DMS79 (cell line): ENCODE data around the gene PKHD1.
"Not testable (repeated sequence)": the region's sequence is repeated elsewhere in the genome, so short reads cannot be mapped to it uniquely, and the experiment has no call there.

Experiments
- DNase-seq: peaks from one replicate; lab custom pipeline; 2025; lab: John Stamatoyannopoulos, UW

PKHD1 gene

DNA sequence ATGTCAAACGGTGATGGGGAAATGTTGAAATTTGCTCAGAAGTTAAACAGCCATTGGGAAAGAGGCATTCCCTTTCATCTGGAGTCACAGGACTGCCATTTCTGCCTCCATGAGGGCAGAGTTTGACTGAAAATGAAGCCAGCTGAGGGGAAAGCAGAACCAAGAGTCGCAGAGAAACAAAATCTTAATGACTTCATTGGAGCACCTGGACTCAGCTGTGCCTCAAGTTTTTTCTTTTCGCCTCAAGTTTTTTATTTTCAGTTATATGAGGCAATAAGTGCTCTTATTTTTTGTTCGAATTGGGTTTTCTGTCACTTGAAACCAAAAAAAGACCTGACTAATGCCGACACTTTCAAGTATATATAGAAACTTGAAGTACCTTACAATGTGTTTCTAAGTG lies 161.3 kb downstream of the PKHD1 start:
- DNase-seq: no peak

- DNase-seq: not testable (repeated sequence)
These were observed 164.9 kb downstream of the PKHD1 start for GRCh38 chr6:51922479-51922878.

- DNase-seq: not testable (repeated sequence)
These were observed 169.1 kb downstream of the PKHD1 start for GRCh38 chr6:51918347-51918746.

DNA sequence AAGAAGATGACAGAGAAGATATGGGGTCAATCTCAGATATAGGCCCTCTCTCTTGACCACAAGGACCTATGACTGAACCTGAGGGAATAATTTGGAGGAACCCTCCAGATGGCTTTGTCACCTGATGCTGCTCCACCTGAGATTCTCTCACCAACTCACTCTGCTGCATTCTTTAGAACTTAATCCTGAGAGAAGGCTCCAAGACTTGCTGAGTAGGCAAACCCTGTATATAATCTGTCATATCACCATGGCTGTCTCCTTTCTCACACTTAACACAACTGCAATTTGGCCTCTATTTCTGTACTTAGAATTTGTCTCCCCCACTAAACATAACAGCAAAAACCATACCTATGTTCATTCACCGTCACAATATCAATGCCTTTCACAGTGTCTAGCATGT lies 172.3 kb downstream of the PKHD1 start:
- DNase-seq: no peak

DNA sequence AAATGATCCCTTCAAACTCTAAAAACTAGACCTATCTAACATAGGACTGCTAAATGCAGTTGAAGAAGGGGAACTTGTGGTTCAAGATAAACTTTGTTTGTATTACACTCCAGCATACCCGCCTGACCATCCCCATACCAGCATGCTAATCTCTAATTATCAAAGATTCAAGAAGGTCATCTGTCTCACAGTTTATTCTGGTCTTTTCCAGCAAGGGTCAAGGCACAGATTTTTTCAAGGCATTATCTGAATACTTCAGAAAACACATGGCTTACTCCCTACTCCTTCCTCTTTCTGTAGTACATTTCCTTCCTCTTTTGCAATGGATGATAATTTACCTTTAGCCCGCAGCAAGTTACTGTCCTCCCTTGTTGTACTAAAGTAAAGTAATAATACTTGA lies 174.1 kb downstream of the PKHD1 start:
- no peak for DNase-seq

GRCh38 chr6:51910851-51911250 lies 176.6 kb downstream of the PKHD1 start:
- no peak for DNase-seq

GRCh38 chr6:51908243-51908642 lies 179.2 kb downstream of the PKHD1 start:
- DNase-seq: no peak

- no peak for DNase-seq
These were observed 185.3 kb downstream of the PKHD1 start for GRCh38 chr6:51901766-51902764.

- no peak for DNase-seq
These were observed 194.0 kb downstream of the PKHD1 start for GRCh38 chr6:51893366-51893765.

GRCh38 chr6:51892750-51893149 lies 194.7 kb downstream of the PKHD1 start:
- DNase-seq: no peak

- no peak for DNase-seq
These were observed 195.1 kb downstream of the PKHD1 start for GRCh38 chr6:51892339-51892738.

- no peak for DNase-seq
These were observed 195.6 kb downstream of the PKHD1 start for GRCh38 chr6:51891784-51892183.

DNA sequence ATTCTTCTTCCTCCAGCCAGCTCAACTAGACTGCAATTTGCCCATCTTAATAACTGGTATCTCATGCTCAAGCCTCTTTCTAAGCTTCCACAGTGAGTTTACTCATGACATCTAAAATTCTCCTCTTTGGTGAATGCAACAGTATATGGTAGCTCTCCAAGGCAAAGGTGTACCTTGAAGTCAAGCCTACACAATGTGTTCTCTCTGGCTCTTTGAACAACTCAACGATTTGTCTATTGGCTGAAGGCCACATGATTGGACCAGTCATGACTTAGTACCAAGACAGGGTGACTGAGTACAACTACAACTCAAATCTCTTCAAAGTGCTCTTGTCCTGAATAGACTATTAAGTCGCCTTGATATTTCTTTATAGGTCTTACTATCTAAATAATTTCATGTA lies 199.6 kb downstream of the PKHD1 start:
- DNase-seq: no peak

DNA sequence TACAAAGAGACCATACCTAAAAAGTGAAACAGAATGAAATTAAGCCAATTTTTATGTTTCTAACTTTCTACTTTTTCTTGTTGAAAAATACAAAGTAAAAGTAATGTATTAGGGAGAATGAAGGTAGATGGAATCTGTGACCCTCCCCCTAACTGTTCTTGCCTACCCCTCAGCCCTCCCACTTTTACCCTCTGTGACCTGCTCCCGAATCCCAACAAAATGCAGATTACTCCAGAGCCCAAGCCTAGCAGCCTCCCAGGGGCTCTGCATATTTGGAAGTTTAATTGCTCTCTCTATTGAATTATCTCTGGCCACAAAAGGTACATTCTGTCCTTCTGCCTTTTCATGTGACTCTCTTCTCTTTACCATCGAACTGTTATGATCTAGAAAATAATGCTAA lies 201.5 kb downstream of the PKHD1 start:
- no peak for DNase-seq

DNA sequence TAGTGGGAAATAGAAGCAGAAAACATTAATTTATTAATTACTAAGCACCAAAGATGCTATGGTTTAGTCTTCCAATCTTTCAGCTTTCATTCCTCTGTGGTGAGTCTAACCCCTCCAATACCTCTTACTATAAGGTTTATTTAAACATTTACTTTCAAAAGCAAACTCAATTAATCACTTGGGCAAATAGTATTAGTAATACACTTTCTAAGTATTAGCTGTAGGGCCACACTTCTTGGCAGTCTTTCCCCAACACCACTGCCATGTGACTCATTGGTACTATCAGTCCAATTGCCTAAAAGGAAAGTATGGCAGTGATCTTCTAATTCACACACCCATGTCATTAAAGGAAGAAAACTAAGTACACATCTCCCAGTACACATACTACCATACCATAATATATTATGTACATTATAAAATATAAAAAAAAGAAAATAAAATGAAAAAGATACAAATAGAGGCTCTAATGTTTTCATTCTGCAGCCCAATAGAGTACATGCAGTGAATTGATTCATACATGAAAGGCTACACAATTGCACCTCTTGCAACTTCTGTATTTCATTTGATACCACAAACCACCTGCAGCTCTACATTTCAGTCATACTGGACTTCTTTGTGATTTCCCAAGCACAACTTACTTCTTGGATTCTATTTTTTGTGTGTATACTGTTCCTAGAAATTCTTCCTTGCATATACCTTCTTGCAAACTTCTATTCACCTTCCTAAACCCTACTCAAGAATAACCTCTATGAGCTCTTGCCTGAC lies 218.6 kb downstream of the PKHD1 start:
- no peak for DNase-seq

- DNase-seq: no peak
These were observed 220.5 kb downstream of the PKHD1 start for GRCh38 chr6:51866867-51867266.

DNA sequence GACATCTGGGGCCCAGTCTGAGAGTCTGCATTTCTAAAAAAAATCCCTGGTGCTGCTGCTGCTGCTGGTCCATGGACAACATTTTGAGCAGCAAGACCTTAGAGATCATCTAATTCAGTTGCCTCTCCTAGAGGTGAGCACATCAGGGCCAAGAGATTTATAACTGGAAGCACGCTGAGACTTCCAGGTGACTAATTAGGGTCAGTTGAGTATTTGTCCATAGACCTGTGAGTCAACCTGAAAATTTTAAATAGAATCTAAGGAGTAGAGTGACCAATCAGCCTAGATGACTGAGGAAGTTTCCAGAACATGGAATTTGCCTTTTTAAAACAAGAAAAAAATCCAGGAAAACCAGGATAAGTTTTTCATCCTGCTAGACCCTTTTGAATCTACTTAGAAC lies 221.4 kb downstream of the PKHD1 start:
- DNase-seq: no peak

DNA sequence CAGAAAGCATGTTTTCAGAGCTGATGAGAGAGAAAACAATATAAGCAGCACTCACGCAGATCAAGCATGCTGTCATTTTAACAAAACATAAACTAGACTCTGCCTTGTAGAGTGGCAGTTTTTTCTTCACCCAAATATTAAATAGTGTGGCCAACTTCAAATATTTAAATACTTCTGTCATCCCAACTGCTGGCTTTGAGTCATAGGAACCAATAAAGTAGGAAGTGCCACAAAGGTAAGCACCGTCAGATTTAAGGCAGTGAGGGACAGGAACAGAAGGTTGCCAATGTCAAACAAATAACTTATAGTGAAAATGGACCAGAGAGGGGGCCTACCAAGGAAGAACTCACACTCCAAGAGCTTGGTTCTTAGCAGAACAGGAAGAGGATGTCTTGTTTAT lies 222.2 kb downstream of the PKHD1 start:
- DNase-seq: no peak

DNA sequence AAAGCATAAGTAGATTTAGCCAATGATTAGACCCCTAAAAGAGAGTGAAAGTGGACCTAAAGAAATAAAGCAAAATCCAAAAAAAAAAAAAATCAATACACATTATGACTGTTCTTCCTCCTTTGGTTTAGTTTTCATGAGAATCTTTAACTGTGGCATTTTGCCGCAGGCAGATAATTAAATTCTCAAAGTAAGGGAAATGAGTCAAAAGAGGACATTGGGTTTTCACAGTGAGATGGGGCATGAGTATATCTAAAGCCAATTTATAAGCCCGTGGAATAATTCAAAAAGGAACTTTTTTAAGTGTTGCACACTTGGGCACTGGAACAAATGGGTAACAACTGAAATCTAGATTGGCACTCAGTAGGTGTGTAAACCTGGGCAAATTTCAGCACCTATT lies 230.3 kb downstream of the PKHD1 start:
- no peak for DNase-seq

GRCh38 chr6:51856508-51856907 lies 230.9 kb downstream of the PKHD1 start:
- no peak for DNase-seq

GRCh38 chr6:51855310-51856082 lies 231.9 kb downstream of the PKHD1 start:
- DNase-seq: no peak

DNA sequence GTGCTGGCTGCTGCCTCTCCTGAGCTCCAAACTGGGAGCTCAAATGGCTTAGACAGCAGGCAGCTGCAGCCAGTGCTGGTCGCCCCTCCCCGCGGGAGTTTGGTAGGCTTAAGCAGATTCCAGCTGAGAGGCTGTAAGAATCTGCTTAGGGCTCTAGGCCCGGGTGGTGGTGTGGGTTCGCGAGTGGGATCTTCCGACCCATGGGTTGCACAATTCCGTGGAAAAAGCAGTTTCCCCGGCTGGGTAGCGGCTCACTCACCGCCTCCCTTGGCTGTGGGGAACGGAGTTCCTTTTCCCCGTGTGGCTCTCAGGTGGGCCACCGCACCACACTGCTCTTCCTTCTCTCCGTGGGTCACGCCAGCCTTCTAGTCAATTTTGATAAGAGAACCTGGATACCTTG lies 232.5 kb downstream of the PKHD1 start:
- no peak for DNase-seq
